ENCODE data around the gene ANK3.

DNA sequence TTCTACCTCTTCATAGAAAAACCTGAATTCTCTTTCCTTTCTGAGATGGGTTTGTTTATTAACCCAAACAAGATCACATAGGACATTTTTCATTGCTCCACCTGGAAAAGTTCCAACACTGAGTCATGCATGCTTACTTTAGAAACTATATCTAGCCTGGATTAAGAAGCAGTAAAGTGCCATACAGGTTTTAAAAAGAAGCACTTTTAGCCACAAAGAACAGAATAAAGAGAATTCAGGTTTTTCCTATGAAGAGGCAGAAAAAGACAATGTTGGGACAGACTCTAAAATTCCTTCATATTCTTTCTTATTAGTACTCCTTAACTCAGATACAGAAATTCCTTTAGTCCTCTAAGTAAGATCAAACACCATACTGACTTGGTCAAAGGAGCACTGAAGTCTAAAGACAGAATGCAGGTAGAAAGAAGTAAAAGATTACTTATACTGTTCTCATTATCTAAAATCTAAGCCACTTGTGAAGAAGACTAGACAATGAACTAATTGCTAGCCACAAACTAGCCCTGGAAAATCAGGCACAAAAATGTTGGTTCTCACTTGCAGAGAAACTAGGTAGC is 241.3 kb downstream of the ANK3 start:
- TF ChIP-seq, protein P1, sequence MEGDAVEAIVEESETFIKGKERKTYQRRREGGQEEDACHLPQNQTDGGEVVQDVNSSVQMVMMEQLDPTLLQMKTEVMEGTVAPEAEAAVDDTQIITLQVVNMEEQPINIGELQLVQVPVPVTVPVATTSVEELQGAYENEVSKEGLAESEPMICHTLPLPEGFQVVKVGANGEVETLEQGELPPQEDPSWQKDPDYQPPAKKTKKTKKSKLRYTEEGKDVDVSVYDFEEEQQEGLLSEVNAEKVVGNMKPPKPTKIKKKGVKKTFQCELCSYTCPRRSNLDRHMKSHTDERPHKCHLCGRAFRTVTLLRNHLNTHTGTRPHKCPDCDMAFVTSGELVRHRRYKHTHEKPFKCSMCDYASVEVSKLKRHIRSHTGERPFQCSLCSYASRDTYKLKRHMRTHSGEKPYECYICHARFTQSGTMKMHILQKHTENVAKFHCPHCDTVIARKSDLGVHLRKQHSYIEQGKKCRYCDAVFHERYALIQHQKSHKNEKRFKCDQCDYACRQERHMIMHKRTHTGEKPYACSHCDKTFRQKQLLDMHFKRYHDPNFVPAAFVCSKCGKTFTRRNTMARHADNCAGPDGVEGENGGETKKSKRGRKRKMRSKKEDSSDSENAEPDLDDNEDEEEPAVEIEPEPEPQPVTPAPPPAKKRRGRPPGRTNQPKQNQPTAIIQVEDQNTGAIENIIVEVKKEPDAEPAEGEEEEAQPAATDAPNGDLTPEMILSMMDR (tag by site-specific recombination; IDR thresholded peaks at IDR 0.05): no peak
- no peak for TF ChIP-seq YY1 (tag by site-specific recombination; IDR thresholded peaks at IDR 0.05)
